KOPT-K1 (cell line): Measurements from ENCODE around the gene TMEM141.
"Not testable (repeated sequence)": the region's sequence is repeated elsewhere in the genome, so short reads cannot be mapped to it uniquely, and the experiment has no call there.

Experiments used
- H3K27ac ChIP-seq: fragments of 200-600 bp; sonication (generic); 2 replicates; pipeline ENCODE4 v1.5.1; 2016; ENCODE audit warnings: antibody characterized with exemption, mild to moderate bottlenecking, low read depth, low read length; ENCODE audit not compliant: poor library complexity, severe bottlenecking
- H3K36me3 ChIP-seq: fragments of 200-600 bp; sonication (generic); 2 replicates; pipeline ENCODE4 v1.5.1; 2017; ENCODE audit warnings: antibody characterized with exemption, mild to moderate bottlenecking, low read length, moderate library complexity; ENCODE audit not compliant: insufficient read depth
- H3K9me3 ChIP-seq: fragments of 200-600 bp; sonication (generic); 2 replicates; pipeline ENCODE4 v1.5.1; 2017; ENCODE audit warnings: antibody characterized with exemption, low read length, mild to moderate bottlenecking; ENCODE audit not compliant: insufficient read depth, poor library complexity, severe bottlenecking

Gene TMEM141

GRCh38 chr9:136777359-136777758 is 13.8 kb upstream of the TMEM141 start:
- no peak overlapping the region for H3K27ac ChIP-seq
- H3K36me3 ChIP-seq = no peaks in the 10 kb centered on the region
- peaks cover 6% of the 10 kb centered on the region for H3K9me3 ChIP-seq

GRCh38 chr9:136779808-136780207 is 11.3 kb upstream of the TMEM141 start:
- no peaks in the 10 kb centered on the region for H3K9me3 ChIP-seq
- H3K27ac ChIP-seq = no peak overlapping the region
- H3K36me3 ChIP-seq = no peaks in the 10 kb centered on the region

- Histone ChIP-seq H3K36me3 (no peaks in the 10 kb centered on the region), H3K27ac (no peak overlapping the region), H3K9me3 (no peaks in the 10 kb centered on the region)
Observed at GRCh38 chr9:136782452-136782851, 8.7 kb upstream of the TMEM141 start.

GRCh38 chr9:136784249-136784996 is 6.7 kb upstream of the TMEM141 start:
- H3K9me3 ChIP-seq = no peaks in the 10 kb centered on the region
- H3K36me3 ChIP-seq = no peaks in the 10 kb centered on the region
- no peak overlapping the region for H3K27ac ChIP-seq

GRCh38 chr9:136784997-136785361 is 6.2 kb upstream of the TMEM141 start:
- Histone ChIP-seq H3K9me3 (no peaks in the 10 kb centered on the region), H3K36me3 (no peaks in the 10 kb centered on the region), H3K27ac (no peak overlapping the region)

GRCh38 chr9:136785565-136786355 is 5.4 kb upstream of the TMEM141 start:
- not testable (repeated sequence) for H3K36me3 ChIP-seq, H3K9me3 ChIP-seq, H3K27ac ChIP-seq

- no peaks in the 10 kb centered on the region for H3K9me3 ChIP-seq
- no peak overlapping the region for H3K27ac ChIP-seq
- H3K36me3 ChIP-seq = no peaks in the 10 kb centered on the region
Observed at GRCh38 chr9:136786451-136786850, 4.7 kb upstream of the TMEM141 start.

GRCh38 chr9:136786983-136787382 is 4.2 kb upstream of the TMEM141 start:
- not testable (repeated sequence) for H3K27ac ChIP-seq, H3K36me3 ChIP-seq, H3K9me3 ChIP-seq

- H3K27ac ChIP-seq = peak overlapping the region; percentile 34
- no peaks in the 10 kb centered on the region for H3K9me3 ChIP-seq
- no peaks in the 10 kb centered on the region for H3K36me3 ChIP-seq
Observed at GRCh38 chr9:136787690-136788400, 3.3 kb upstream of the TMEM141 start.

- not testable (repeated sequence) for H3K9me3 ChIP-seq, H3K27ac ChIP-seq, H3K36me3 ChIP-seq
Observed at GRCh38 chr9:136788644-136789522, 2.3 kb upstream of the TMEM141 start.

- no peaks in the 10 kb centered on the region for H3K9me3 ChIP-seq
- H3K27ac ChIP-seq = no peak overlapping the region
- H3K36me3 ChIP-seq = no peaks in the 10 kb centered on the region
Observed at GRCh38 chr9:136789523-136789937, 1.6 kb upstream of the TMEM141 start.

- Histone ChIP-seq H3K27ac (peak overlapping the region; percentile 63), H3K36me3 (no peaks in the 10 kb centered on the region), H3K9me3 (no peaks in the 10 kb centered on the region)
Observed at GRCh38 chr9:136791516-136792276, 552 bp downstream of the TMEM141 start.

- Histone ChIP-seq H3K36me3 (no peaks in the 10 kb centered on the region), H3K9me3 (no peaks in the 10 kb centered on the region), H3K27ac (peak overlapping the region; percentile 32)
Observed at GRCh38 chr9:136792321-136793085, 1.4 kb downstream of the TMEM141 start.
